NCI-H524 treated with DMSO at 0.1 percent for 48 hours (cell line): Measurements from ENCODE around the gene GLT1D1.

Experiments
- DNase-seq: peaks from one replicate; lab custom pipeline; 2025; lab: John Stamatoyannopoulos, UW

GLT1D1 gene

DNA sequence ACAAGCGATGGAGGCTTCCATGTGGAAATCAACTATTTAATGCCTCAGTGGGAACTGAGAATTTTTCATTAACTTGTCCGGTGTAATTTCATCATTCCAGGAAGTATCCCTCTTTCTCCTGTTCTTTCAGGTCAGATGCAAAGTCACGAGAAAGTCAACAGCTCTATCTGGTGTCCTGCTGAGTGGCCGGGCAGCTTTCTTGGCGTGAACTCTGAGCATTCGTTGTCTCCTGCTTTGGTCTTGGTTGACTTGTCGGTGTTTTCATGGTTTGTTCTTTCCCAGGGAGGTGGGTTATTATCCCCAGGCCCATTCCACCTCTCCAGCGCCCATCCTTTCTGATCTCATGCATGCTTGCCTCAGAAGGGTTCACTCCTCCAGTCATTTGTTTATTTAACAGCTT is 149.1 kb downstream of the GLT1D1 start:
- no peak for DNase-seq

DNA sequence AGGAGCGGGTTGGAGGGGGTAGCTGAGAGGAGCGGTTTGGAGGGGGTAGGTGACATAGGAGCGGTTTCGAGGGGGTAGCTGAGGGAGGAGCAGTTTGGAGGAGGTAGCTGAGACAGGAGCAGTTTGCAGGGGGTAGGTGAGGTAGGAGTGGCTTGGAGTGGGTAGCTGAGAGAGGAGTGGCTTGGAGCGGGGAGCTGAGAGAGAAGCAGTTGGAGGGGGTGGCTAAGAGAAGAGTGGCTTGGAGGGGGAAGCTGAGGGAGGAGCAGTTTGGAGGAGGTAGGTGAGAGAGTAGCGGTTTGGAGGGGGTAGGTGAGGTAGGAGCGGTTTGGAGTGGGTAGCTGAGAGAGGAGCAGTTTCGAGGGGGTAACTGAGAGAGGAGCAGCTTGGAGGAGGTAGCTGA is 152.1 kb downstream of the GLT1D1 start:
- DNase-seq = no peak

DNA sequence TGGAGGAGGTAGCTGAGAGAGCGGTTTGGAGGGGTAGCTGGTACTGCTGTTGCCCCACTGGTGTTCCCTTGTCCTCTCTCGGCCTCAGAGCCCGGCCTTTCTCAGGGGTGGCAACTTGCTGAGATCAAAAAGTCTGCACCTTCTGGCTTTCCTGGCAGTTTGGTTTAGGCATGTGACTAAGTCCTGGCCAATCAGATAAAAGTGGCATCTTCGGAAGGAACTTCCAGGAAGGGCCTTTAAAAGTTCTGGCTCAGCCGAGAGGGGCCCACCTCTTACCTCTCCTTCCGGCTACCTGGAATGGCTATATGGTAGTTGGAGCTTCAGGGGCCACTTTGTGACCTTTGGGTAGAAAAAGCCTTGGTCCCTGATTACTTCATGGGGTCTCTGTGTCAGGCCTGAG is 152.6 kb downstream of the GLT1D1 start:
- DNase-seq = no peak

DNA sequence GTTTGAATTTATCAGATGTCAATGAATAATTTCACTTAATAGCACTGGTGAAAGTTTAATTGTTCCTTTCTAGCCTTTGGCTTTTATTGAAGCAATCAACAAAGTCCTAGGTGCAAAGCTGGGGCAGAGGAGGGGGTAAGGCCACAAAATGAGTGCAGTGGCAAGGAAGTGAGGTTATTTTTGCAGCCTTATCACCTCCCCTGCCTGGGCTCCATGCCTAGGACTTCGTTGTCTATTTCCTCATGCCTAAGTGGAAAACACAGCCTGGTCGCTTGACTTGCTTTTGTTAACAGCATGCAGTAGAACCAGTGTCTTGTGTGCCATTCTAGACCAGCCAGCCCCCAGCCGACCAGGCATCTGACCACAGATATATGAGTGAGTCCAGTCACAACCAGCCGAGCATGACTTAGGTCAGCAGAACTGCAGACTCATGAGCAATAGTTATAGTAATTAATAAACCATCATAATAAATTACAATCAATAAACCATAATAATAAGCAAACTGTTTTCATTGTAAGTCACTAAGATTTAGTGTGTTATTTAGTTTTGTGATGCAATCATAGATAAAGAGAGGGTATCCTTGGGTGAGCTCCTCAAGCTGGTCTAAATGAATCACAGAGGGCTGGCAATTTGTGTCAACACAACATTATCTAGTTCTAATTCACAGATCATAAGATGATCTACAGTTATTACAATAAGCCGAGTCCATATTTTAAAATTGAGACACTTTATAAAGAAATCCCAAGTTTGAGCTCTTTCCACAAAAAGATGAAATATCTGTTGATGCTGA is 156.8 kb downstream of the GLT1D1 start:
- no peak for DNase-seq

DNA sequence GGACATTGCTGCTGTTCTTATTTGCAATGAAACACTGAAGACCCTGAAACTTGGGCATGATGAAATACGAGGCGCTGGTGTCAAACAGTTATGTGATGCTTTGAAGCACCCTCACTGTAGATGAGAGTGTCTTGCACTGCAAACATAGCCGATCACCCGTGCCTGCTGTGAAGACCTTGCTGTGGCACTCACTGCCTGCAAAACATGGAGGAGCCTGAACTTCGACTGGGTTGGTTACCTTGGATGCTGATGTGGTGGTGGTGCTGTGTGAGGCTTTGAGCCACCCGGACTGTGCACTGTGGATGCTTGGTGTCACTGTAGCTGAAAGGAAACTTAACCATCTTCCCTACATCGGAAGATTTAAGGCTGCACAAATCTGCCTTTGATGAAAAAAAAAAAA is 162.9 kb downstream of the GLT1D1 start:
- DNase-seq = no peak

DNA sequence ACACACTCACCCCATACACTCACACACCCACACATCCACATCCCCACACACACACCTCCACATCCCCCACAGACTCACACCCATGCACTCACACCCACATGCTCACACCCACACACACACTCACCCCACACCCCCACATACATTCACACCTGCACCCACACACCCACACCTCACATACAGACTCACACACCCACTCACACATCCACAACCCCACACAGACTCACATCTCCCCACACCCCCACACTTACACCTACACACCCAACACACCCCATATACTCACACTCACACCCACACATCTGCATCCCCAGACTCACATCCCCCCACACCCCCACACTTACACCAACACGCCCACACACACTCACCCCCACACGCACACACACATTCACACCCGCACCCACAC is 171.8 kb downstream of the GLT1D1 start:
- no peak for DNase-seq

DNA sequence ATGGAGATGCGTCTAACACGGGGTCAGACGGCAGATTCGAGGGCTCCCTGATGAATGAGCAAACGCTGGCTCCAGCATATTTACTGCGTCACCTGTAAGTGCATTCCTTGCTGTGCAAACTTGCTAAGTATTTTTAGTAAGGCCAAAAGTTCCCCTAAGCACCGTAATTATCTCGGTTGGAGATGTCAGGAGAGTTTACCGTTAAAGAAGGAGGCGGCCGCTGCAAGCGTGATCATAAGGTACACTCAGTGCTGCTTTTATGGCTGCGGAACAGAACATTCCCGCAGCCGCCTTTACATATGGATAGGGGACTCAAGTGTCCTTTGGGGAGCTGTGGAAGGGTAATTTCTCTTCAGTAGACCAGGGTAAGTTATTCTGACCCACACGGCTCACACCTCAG is 175.6 kb downstream of the GLT1D1 start:
- DNase-seq = no peak
